Eye (tissue), 1 donor: ENCODE measurements around the gene IGSF9.

Experiments
- DNase-seq: peaks from one replicate; pipeline ENCODE4 v3.0.0-alpha.2; 2015

Gene IGSF9

GRCh38 chr1:159931795-159932173 is 13.6 kb downstream of the IGSF9 start:
- DNase-seq, result no peak

- DNase-seq, result no peak
Observed at GRCh38 chr1:159931101-159931794, 14.2 kb downstream of the IGSF9 start.

DNA sequence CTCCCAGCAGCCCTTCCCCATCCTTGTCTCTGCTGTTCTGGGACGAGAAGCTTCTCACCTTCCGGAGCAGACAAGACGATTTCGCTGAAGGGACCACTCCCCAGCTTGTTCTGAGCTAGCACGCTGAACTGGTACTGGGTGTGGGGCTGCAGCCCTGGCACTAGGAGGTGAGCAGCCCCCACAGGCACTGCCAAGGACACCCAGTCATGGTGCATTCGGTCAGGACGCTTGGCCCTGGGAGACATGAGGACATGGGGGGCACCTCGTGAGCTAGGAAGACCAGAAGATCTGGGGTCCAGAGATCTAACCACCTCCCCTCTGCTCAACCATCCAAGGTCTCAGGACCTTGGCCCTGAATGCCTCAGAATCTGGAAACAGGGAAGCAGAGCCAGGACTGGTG is 14.8 kb downstream of the IGSF9 start:
- DNase-seq, result no peak

GRCh38 chr1:159930216-159930615 is 15.2 kb downstream of the IGSF9 start:
- no peak for DNase-seq

DNA sequence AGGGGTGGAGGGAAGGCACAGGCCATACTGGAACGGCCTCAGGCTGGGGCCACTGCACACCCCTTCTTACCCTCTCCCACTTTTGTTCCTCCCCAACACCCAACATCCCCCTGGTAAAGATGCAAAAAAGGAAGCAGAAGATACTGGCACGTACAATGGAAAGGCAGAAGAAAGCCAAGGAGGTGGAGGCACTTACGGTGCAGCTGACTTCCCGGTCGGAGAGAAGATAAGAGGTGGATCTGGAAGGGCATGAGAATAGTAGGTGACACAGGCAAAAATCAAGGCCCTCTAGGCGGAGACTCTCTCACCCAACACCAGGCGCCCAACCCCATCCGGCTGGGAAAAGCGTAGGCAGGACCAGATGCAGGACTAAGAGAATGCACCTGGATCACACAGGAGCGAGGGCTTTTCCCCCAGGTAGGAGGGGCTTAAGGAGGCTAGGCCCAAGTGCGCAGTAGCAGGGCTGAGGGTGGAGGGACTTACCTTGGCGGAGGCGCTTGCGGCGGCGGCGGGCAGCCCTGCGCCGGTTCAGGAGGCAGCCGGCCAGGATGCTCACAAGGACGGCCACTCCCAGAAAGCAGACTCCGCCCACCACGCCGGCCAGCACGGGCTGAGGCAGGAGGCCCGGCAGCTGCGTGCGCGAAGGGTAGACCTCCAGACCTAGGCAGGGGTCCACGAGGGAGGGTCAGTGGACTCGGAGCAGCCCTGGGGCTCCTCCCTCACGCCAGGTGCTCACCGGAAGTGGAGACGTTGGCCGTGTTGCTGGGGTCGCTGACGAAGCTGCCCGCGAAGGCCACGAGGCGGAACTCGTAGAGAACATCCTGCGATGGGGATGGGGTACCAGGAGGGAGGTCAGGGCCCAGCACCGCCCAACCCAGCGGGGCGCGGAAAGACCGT is 16.0 kb downstream of the IGSF9 start:
- no peak for DNase-seq

DNA sequence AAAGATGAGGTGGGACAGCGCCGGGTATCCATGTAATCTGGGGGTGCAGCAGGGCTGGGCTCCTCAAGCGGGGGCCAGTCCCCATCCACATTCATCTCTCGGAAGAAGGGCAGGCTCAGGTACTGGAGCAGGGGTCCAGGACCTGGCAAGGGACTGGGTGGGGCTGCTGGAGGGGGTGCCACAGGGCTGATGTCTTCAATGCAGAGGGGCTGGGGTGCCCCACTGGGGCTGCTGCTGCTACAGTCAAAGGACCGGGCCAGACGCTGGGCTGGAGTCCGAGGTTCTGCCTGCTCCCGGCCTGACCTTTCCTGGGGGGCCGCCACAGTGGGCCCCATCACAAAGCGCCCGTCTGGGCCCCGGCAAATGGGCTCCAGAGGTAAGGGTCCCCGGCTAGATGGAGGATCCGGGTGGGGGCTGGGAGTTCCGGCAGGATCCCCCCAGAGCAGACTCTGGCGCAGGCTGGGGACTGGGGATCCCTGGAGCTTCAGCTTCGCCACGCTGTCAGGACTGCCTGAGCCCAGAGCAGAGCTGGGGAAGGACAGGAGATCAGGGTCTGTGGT is 16.8 kb downstream of the IGSF9 start:
- no peak for DNase-seq

DNA sequence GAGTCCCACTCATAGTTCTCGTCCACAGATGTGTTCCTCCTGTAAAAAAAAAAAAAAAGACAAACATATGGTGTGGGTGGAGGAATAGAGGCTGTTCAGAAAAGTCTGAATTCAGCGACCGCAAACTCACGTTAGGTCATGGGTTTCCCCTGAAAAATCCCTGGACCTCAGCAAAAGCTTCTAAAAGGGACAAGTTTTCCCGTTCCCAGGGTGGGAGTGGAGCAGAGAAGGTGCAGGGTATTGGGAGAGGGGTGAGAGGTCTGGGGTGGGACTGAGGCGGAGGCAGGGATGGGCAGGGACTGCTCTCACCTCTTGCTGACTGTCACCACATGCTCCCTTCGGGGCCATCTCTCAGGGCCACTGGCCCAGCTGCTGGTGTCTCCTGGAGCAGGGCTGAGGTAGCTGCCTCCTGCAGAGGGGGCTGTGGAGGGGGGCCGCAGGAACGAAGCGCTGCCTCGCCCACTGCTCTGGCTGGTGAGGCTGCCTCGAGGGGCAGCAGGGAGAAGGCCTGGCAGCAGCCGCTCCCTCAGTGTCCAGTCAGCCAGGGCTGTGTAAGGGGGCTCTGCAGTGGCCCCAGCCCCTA is 17.5 kb downstream of the IGSF9 start:
- DNase-seq, result no peak

DNA sequence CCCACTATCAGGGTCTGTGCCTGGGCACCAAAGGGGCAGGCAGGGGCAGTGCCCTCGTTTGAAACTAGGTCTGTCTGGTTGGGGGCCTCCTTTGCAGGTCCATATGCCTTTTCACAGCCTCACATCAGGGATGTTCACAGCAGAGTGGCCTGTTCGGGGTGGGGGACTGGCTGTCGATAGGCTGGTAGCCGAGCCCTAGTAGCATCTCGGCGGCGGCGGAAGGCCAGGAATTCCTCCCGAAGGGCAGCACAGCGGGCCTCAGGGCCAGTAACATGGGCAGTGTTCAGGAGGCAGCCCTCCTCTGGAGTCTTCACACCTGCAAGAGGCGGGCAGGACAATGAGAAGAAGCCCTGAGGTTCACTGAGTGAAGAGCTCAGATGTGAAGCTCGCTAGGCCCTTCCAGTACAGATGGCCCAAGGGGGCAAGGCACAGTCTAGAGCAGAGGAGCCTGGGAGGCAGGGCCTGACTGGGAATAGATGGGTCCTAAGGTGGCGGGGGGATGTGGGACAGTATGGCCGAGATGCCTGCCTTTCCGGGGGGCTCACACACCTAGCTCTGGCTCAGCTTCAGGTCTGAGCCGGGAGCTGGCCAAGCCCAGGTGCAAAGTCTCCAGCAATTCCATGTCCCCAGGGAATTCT is 18.1 kb downstream of the IGSF9 start:
- DNase-seq, result no peak

DNA sequence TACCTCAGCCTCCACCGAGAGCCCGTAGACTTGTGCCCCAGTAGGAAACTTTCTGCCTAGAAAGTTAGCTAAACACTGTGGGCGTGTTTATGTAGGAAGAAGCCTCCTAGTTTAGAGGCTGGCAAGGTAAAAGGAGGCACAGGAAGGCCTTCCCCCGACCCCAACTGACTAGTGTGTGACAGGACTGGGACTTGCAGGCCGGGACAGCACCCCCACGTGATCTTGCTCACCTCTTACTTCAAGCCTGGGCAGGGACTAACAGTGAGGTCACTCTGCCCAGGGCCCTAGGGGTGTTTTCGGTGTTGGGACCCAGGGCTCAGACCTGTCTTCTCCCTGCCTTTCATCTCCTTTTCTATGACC is 19.7 kb downstream of the IGSF9 start:
- no peak for DNase-seq

DNA sequence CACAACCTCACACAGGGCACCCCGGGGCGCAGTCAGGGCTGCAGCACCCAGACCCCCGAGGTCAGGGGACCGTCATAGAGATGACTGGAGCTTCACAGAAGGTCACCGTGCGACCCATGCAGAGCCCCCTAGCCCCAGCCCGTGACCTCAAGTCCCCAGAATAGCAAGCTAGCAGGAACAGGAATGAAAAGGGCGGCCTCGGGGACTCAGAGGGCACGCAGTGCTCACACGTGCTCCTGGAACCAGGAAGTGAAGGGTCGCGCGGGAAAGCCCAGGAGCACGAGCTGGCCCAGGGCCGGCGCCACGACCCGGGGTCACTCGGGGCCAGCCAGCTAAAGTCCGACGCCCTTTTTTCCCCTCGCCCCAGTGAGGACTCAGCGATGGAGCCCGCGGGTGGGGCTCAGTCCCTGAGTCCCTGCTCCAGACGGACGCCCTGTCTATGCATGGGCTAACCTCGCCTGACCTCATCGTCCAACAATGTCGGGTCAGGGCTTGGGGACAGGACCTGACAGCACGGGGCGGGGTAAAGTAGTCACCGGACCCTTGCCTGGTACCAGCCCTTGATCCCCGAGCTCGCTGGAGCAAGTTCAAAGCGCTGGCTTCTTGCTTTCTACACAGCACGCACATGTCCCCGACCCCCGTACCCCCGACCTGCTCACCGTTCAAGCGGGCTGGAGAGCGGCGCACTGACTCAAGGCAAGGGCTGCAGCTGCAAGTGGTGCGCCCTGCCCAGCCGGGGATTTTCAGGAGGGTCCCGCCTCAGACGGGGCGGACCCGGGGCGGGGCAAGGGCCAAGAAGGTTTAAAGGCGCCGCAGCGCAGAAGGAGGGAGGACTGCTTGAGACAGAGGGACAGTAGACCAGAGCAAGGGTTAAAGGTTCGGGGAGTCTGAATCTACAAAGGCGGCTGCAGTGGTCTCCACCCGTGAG is 20.4 kb downstream of the IGSF9 start, which contains the start of gene TAGLN2:
Gene TAGLN2 (minus strand): TSS at position 717 of the 928 bp plus-strand sequence. CDS start 4,998 bp downstream, outside the sequence.
- peak; percentile 94 for DNase-seq

DNA sequence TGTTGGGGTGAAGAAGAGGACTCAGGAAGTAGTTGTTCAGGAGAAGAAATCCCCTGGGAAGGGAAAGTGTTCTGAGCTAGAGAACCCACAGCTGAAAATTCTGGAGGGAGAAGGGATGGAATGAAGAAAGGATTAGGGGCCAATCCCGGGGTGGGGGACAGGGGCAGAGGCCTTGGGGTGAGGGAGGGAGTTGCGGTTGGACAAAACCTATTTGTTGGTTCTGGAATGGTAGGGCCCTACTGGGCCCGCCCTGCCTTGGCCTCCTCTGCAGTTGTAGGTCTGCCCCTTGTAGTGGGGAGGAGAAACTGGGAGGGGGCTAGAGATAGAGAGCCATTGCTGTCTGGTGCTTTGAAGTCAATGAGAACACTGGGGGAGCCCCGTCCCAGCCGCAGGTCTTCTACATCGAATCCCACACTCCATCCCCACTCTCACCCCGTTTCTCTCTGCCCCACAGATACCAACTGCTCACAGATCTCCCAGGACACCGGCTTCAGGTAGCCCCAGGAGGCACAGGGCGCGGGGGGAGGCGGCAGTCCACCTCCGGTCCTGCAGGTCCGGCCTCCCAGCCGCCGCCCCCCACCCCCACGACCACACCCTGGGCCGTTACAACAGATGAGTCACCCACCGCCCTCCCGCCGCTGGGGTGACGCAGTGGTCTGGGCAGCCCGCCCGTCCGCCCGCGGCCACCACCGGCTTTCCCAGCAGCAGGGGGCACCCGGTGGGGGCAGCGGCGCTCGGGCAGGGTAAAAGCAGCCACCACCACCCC is 21.2 kb downstream of the IGSF9 start:
- peak; percentile 69 for DNase-seq

- DNase-seq, result peak; percentile 81
Observed at GRCh38 chr1:159923203-159924024, 22.0 kb downstream of the IGSF9 start.

DNA sequence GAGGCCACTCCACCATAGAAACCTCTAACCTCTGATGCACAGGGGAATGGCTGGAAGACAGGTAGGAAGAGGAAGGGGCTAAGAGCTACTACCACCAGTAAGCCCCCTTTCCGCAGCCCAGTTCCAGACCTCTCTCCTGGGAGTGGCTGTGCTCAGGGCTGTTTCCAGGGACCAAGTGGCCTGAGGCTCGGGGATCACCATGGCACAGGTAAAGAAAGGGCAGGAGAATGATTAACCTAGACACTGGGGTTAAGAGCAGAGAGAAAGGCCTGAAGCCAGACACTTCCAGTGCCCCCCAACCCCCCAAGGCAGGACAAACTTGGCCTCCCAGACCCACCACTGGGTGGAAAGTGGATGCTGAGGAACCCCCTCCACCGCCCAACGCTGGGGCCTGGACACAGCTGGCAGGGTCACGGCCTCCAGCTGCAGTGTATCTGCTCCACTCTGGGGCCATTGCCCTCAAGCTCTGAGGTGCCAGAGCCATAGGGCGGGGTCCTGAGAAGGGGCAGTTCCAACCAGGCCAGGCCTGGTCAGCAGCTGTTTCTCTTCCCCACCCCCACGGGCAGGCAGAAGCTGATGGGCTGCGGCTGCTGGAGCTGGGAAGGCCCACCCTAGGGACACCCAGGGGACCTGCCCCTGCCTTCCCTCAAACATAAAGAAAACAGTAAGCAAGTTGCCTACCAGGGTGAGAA is 22.8 kb downstream of the IGSF9 start:
- DNase-seq, result peak; percentile 72

- no peak for DNase-seq
Observed at GRCh38 chr1:159921700-159922504, 23.5 kb downstream of the IGSF9 start.

DNA sequence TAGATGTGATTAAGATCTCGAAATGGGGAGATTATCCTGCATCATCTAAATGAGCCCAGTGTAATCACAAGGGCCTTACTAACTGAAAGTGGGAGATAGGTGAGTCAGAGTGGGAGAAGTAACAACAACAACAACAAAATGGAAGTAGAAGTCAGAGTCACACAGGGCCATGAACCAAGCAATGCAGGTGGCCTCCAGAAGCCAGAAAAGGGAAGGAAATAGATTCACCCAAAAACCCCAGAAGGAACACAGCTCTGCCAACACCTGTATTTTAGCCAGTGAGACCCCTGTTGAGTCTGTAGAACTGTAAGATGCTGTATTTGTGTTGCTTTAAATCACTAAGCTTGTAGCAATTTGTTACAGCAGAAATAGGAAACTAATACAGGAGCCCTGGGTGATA is 24.2 kb downstream of the IGSF9 start:
- no peak for DNase-seq

GRCh38 chr1:159920651-159921050 is 24.8 kb downstream of the IGSF9 start:
- no peak for DNase-seq

GRCh38 chr1:159920202-159920601 is 25.2 kb downstream of the IGSF9 start:
- no peak for DNase-seq

GRCh38 chr1:159919236-159919865 is 26.1 kb downstream of the IGSF9 start:
- DNase-seq, result no peak
